Progenitor cell of endocrine pancreas (in vitro differentiated cells): ENCODE data around the gene RHOB. TPM values are rescaled to one million over a fixed set of nuclear protein-coding genes. Genes with fewer than 3 reads are reported as not detected.

ENCODE experiments used
- DNase-seq: peaks from one replicate; pipeline ENCODE4 v3.0.0; 2021; ENCODE audit warnings: low spot score; ENCODE audit not compliant: unreplicated experiment
- H3K27ac Mint-ChIP-seq: 2 replicates; pipeline ENCODE4 v1.8.0; 2021; ENCODE audit warnings: mild to moderate bottlenecking, moderate library complexity, mixed read lengths
- H3K27me3 Mint-ChIP-seq: 2 replicates; pipeline ENCODE4 v1.8.0; 2021; ENCODE audit warnings: mixed read lengths
- H3K36me3 Mint-ChIP-seq: 2 replicates; pipeline ENCODE4 v1.8.0; 2022; ENCODE audit warnings: mixed read lengths; ENCODE audit not compliant: insufficient read depth
- H3K4me1 Mint-ChIP-seq: 2 replicates; pipeline ENCODE4 v1.8.0; 2021; ENCODE audit warnings: low read depth, mixed read lengths
- H3K4me3 Mint-ChIP-seq: 2 replicates; pipeline ENCODE4 v1.8.0; 2021; ENCODE audit warnings: low read depth, mild to moderate bottlenecking, moderate library complexity, mixed read lengths
- H3K9me3 Mint-ChIP-seq: 2 replicates; pipeline ENCODE4 v1.8.0; 2021; ENCODE audit warnings: low read depth, mixed read lengths
- total RNA-seq: library from RNA; stranded (reverse); gene quantifications from 2 replicates; pipeline ENCODE4 v1.2.1, GENCODE V29; 2021
- TF ChIP-seq, protein P1 (sequence below): fragments of 200-600 bp; sonication (generic); IDR thresholded peaks from one replicate; pipeline ENCODE4 v1.5.0; 2021; ENCODE audit warnings: antibody characterized with exemption, mild to moderate bottlenecking; ENCODE audit not compliant: unreplicated experiment

The RHOB gene
- total RNA-seq, 1 donor from 2014 or later: 148 TPM

DNA sequence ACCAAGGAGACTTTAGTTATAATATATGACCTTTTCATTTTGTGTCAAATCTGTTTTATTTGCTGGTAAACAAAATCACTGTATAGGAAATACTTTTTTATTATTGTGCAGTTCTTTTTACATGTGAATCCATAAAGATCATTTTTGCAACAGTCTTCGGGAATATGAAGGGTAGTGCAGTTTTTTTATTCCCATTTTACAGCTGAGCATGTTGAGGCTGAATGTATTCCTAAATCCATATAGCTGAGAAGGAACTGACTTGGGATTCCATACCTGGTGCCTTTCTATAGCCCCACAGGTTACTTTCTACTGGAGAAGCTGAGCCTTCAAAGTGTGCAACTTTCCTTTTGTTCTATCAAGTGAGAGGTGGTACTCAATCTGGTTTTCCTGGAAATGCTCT is 29.6 kb downstream of the RHOB start:
- no peak for DNase-seq
- no peak overlapping the region for H3K27ac Mint-ChIP-seq
- peaks cover 10% of the 10 kb centered on the region for H3K4me1 Mint-ChIP-seq
- no peak overlapping the region for H3K4me3 Mint-ChIP-seq
- H3K27me3 Mint-ChIP-seq: peaks cover 25% of the 10 kb centered on the region
- H3K36me3 Mint-ChIP-seq: peaks cover 2% of the 10 kb centered on the region
- H3K9me3 Mint-ChIP-seq: peaks cover 3% of the 10 kb centered on the region
- TF ChIP-seq, protein P1, sequence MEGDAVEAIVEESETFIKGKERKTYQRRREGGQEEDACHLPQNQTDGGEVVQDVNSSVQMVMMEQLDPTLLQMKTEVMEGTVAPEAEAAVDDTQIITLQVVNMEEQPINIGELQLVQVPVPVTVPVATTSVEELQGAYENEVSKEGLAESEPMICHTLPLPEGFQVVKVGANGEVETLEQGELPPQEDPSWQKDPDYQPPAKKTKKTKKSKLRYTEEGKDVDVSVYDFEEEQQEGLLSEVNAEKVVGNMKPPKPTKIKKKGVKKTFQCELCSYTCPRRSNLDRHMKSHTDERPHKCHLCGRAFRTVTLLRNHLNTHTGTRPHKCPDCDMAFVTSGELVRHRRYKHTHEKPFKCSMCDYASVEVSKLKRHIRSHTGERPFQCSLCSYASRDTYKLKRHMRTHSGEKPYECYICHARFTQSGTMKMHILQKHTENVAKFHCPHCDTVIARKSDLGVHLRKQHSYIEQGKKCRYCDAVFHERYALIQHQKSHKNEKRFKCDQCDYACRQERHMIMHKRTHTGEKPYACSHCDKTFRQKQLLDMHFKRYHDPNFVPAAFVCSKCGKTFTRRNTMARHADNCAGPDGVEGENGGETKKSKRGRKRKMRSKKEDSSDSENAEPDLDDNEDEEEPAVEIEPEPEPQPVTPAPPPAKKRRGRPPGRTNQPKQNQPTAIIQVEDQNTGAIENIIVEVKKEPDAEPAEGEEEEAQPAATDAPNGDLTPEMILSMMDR: no peak

DNA sequence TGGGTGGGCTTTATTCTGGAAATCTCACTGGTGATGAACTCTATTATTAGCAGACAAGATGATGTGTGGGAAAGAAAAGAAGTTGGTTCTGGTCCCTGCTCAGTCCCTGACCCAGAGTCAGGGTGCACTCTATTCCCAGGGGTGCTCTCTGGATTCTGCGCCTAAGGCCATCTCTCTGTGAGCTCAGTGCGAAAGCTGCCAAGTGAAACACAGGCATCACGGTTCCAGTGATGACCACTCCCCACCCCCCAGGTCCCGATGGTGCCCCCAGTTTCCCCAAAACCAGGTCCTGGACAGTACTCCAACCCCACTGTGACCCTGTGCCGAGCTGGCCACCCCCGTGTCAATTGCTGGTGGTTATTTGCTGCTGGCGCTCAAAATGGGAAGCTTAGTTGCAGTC is 30.1 kb downstream of the RHOB start:
- H3K36me3 Mint-ChIP-seq: peaks cover 2% of the 10 kb centered on the region
- H3K4me1 Mint-ChIP-seq: peaks cover 10% of the 10 kb centered on the region
- TF ChIP-seq, protein P1: no peak
- H3K27ac Mint-ChIP-seq: no peak overlapping the region
- no peak overlapping the region for H3K4me3 Mint-ChIP-seq
- H3K9me3 Mint-ChIP-seq: peaks cover 3% of the 10 kb centered on the region
- peaks cover 26% of the 10 kb centered on the region for H3K27me3 Mint-ChIP-seq
- no peak for DNase-seq

DNA sequence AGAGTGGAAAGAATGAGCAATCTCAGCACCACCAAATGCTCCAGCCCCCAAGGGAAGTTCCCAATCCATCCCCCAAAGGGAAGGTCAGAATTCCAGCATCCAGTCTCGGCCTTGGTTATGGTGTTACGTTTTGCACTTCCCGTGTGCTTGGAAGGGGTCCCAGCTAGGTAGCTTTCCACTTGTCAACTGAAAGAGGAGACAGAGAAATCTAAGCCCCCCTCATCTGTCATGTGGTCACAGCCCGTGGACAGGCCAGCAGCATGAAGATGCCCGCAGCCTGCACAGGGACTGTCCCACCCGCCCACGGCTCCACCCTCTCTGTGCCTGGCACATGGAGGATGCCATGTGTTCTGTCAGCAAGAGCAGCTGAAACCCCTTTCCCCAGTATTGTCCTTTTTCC is 32.1 kb downstream of the RHOB start:
- H3K9me3 Mint-ChIP-seq: peaks cover 3% of the 10 kb centered on the region
- DNase-seq: no peak
- H3K4me1 Mint-ChIP-seq: peaks cover 11% of the 10 kb centered on the region
- H3K4me3 Mint-ChIP-seq: no peak overlapping the region
- no peak overlapping the region for H3K27ac Mint-ChIP-seq
- H3K27me3 Mint-ChIP-seq: peaks cover 37% of the 10 kb centered on the region
- TF ChIP-seq, protein P1: no peak
- peaks cover 2% of the 10 kb centered on the region for H3K36me3 Mint-ChIP-seq

DNA sequence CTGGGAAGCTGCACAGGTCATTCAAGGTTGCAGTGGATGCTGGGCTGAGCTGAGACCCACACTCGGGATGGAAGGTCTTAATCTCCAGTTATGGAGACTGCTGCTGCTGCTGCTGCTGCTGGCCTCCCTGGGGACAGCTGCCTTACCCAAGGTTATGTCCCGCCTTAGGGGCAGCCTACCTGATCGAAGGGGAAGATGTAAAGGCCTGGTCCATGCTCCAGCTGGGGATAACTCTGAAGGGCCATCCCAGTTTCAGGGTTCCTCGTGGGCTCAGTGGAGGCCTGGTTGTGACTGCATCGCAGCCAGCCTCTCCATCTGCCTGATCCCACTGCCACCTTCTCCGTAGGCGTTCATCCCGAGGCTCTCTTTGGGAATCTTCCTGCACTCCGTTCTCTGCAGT is 33.0 kb downstream of the RHOB start:
- Mint-ChIP-seq H3K4me3 (no peak overlapping the region), H3K27ac (no peak overlapping the region), H3K4me1 (peaks cover 5% of the 10 kb centered on the region), H3K36me3 (peaks cover 2% of the 10 kb centered on the region), H3K9me3 (peaks cover 3% of the 10 kb centered on the region), H3K27me3 (peaks cover 46% of the 10 kb centered on the region)
- DNase-seq: no peak
- TF ChIP-seq, protein P1: no peak

DNA sequence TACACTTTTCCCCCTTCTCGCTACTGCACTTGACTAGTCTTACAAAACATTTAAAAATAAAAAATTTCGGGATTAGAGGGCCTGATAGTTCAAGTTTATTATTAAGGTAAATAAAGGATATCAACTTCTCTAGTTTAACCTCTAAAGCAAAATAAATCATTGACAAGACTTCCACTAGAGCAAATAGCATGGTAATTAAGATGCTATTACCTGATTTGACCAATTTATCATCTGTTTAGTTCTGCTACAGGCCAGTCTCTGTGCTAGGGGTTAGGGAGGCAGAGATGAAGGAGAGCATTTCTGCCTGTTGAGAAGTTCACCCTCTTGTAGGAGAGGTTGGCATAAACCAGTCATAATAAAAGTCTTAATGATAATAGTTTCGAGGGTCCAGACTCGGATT is 34.0 kb downstream of the RHOB start:
- H3K36me3 Mint-ChIP-seq: peaks cover 2% of the 10 kb centered on the region
- no peak overlapping the region for H3K27ac Mint-ChIP-seq
- no peak for DNase-seq
- TF ChIP-seq, protein P1: no peak
- peaks cover 5% of the 10 kb centered on the region for H3K4me1 Mint-ChIP-seq
- no peak overlapping the region for H3K4me3 Mint-ChIP-seq
- H3K27me3 Mint-ChIP-seq: peaks cover 56% of the 10 kb centered on the region
- peaks cover 3% of the 10 kb centered on the region for H3K9me3 Mint-ChIP-seq
